ENCODE data around the gene TMEM120B.
"Not testable (repeated sequence)": the region's sequence is repeated elsewhere in the genome, so short reads cannot be mapped to it uniquely, and the experiment has no call there.

GRCh38 chr12:121745545-121745944 lies 33.0 kb downstream of the TMEM120B start:
- TF ChIP-seq, protein P1, sequence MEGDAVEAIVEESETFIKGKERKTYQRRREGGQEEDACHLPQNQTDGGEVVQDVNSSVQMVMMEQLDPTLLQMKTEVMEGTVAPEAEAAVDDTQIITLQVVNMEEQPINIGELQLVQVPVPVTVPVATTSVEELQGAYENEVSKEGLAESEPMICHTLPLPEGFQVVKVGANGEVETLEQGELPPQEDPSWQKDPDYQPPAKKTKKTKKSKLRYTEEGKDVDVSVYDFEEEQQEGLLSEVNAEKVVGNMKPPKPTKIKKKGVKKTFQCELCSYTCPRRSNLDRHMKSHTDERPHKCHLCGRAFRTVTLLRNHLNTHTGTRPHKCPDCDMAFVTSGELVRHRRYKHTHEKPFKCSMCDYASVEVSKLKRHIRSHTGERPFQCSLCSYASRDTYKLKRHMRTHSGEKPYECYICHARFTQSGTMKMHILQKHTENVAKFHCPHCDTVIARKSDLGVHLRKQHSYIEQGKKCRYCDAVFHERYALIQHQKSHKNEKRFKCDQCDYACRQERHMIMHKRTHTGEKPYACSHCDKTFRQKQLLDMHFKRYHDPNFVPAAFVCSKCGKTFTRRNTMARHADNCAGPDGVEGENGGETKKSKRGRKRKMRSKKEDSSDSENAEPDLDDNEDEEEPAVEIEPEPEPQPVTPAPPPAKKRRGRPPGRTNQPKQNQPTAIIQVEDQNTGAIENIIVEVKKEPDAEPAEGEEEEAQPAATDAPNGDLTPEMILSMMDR (IDR thresholded peaks at IDR 0.05; ENCODE audit: low read length) = not testable (repeated sequence)
- not testable (repeated sequence) for TF ChIP-seq EZH2 (optimal IDR thresholded peaks at IDR 0.05; ENCODE audit: low read depth, low read length)
